ENCODE data around the gene ATG9B.

DNA sequence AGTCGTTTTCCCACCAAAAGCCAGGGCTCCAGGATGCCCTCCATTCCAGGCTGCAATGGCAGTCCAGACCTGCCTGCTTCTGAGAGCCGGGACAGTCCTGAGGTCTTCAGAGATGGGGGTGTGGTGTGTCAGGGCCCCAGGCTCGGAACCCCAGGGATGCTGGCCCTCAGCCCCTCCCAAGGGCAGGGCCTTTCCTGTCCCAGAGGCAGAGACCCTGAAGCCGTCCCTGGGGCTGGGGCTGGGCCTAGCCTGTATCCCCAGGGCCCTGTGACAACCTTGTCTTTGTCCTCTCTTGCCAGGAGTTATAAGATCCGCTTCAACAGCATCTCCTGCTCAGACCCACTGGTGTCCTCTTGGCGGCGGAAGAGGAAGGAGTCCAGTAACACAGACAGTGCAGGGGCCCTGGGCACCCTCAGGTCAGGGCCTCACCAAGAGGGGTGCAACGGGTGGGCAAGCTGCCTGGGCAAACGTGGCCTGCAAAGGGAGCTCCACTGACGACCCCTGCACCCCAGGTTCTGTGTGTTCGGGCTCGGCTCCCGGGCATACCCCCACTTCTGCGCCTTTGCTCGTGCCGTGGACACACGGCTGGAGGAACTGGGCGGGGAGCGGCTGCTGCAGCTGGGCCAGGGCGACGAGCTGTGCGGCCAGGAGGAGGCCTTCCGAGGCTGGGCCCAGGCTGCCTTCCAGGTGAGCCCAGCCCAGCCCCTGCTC, 17.5 kb downstream of the ATG9B start:
- TF ChIP-seq, protein P1, sequence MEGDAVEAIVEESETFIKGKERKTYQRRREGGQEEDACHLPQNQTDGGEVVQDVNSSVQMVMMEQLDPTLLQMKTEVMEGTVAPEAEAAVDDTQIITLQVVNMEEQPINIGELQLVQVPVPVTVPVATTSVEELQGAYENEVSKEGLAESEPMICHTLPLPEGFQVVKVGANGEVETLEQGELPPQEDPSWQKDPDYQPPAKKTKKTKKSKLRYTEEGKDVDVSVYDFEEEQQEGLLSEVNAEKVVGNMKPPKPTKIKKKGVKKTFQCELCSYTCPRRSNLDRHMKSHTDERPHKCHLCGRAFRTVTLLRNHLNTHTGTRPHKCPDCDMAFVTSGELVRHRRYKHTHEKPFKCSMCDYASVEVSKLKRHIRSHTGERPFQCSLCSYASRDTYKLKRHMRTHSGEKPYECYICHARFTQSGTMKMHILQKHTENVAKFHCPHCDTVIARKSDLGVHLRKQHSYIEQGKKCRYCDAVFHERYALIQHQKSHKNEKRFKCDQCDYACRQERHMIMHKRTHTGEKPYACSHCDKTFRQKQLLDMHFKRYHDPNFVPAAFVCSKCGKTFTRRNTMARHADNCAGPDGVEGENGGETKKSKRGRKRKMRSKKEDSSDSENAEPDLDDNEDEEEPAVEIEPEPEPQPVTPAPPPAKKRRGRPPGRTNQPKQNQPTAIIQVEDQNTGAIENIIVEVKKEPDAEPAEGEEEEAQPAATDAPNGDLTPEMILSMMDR (IDR thresholded peaks at IDR 0.05): no peak
- TF ChIP-seq POLR2A (IDR thresholded peaks at IDR 0.05) (no peak), POLR2AphosphoS5 (IDR thresholded peaks at IDR 0.05) (no peak)
